HG03571 (cell line): ENCODE measurements around the gene FUCA2.
"Not testable (repeated sequence)": the region's sequence is repeated elsewhere in the genome, so short reads cannot be mapped to it uniquely, and the experiment has no call there.

Experiments used
- ATAC-seq: cut with Tn5 transposase; IDR thresholded peaks from one replicate; pipeline ENCODE4 v1.9.1; 2021; ENCODE audit not compliant: unreplicated experiment

Gene FUCA2

DNA sequence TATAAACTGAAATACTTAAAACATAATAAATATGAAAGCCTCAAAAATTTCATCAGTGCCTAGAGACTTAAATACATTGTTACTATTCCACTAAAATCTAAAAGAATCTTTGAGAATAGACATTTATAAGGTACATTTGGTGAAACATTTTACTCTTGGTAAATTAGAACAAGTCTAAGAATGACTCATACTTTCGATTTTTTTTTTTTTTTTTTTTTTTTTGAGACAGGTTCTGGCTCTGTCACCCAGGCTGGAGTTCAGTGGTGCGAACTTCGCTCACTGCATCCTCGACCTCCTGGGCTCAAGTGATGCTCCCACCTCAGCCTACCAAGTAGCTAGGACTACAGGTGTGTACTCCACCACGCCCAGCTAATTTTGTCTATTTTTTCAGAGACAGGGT lies 6.4 kb downstream of the FUCA2 start:
- no peak for ATAC-seq

DNA sequence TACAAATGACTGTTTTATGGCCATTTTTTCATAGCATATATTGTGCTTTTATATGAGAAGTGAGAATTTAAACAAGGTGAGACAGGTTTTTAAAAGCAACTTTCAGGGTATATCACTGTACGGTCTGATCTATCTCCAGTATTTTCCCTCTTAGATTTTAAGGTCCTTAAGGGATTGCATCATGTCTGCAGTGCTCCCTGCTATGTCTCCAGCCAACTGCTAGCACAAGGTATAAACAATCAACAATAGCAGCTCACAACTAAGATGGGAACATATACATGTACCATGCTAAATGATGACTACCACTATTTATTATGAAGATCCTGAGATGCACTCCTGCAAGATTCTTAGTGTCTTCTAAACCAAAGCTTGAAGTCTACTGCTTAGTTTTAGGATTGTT lies 7.2 kb downstream of the FUCA2 start:
- ATAC-seq, result no peak

DNA sequence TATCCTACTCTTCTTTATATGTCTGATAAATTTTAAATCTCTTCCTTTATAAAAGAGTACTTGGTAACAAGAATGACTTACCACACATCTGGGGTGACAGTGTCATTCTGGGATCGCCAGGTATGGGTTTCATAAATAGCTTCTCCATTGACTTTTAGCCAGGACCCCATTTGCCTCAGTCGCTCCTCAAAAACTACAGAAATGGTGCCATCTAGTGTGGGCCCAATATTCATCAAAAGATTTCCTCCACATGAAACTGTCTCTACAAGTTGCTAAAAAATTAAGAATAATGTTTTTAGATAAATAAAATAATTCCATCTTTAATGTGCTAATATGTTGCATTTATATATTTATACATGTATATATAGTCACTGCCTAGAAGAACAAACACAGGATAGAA lies 9.7 kb downstream of the FUCA2 start:
- ATAC-seq, result no peak

DNA sequence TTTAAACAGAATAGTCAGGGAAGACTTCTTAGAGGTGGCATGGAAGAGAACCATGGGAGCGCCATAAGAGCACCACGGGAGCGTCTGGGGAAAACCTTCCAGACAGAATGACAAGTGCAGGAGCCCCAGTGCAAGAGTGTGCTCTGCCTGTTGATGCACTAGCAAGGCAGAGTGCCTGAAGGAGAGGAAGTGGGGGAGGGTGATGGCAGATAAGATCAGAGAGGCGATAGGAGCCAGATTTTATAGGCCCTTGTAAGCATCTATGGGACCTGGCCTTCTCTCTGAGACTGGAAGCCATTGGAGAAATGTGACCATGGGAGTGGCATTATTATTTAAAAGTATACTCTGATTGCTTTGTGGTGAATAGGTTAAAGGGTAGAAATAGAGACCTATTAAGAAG lies 13.1 kb downstream of the FUCA2 start:
- ATAC-seq, result no peak

DNA sequence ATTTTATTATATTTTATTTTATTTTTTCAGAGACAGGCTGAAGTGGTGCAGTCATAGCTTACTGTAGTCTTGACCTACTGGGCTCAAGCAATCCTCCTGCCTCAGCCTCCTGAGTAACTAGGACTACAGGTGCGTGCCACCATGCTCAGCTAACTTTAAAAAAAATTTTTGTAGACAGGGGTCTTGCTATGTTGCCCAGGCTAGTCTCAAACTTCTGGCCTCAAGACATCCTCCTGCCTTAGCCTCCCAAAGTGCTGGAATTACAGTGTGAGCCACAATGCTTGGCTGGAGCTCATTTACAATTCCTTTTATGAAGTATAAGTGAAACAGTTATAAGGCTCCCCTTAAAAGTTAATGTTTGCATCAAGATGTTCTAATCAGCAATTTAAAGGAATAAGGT lies 14.5 kb downstream of the FUCA2 start:
- no peak for ATAC-seq

DNA sequence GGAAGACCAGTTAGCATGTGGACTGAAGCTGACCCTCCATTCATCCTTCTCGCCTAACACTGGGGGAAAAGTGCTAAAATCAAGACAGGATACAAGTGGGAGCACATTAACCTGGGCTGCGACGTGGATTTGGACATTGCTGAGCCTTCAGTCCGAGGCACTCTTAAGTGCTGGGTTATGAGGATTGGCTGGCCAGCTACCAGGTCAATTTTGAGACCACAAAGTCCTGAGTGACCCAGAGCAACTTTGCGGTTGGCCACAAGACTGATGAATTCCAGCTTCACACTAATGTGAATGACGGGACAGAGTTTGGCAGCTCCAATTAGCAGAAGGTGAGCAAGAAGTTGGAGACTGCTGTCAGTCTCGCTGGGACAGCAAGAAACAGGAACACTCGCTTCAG lies 20.7 kb downstream of the FUCA2 start:
- no peak for ATAC-seq

DNA sequence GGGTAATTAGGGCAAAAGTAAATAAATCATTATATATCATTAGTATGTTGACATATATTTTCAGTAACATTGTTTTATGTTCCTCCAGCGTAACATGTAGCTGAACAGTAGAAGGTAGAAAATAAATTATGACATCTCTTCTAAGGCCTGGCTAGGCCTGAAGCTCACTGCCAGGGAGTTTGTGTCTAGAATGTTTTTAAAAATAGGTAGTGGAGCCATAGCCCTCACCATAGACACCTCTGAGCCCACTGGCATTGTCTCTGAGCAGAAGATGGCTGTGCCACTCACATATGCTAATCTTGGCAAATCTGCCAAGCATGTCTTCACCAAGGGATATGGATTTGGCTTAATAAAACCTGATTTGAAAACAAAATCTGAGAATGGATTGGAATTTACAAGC lies 21.3 kb downstream of the FUCA2 start:
- ATAC-seq, result no peak

DNA sequence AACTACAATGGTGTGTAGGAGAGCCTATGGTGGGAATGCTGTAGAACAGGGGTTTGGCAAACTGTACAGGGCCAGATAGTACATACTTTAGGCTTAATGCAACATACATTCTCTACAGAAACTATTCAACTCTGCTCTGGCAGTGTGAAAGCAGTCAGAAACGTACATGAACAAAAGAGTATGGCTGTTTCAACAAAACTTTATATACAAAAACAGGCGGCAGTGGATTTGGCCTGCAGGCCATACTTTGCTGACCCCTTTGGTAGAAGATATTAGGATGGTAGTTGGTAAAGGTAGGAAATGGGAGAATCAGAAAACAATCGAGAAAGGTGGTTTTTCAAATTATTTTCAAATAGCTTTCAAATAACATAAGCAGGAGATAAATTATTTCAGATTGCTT lies 24.8 kb downstream of the FUCA2 start:
- ATAC-seq, result no peak

DNA sequence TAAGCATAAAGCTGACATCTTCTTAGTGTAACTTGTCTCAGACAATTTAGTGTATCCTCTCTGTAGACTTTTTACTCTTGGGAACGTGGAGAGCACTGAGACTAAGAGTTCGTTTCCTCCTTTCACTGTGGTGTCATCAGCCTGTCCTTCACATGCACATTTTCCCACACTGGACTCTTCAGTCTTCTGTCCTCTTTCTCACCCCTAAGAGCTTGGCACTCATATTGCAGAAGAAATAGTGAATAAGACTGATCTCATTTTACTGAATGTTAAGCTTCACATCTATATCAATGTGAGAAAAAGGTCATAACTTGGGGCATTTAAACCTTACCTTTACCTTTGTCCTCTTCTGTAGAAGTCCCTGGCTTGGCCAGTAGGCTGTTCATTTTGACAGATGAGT lies 25.6 kb downstream of the FUCA2 start:
- no peak for ATAC-seq

DNA sequence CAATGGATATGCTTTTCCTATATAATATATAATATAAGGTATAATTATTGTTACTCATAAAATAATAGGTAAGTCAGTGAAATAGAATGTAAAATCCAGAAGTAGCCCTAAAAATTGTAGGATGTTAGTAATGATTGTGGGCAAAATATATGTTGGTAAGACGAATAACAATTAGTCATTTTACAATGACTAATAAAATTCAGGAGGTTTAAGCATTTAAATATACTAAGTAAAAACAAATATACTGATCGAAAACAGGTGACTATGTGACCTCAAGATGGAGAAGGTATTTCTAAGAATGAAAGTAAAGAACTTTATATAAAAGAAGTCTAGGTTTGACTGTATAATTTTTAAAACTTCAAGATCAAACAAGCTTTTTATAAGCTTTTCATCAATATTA lies 28.9 kb downstream of the FUCA2 start:
- no peak for ATAC-seq

DNA sequence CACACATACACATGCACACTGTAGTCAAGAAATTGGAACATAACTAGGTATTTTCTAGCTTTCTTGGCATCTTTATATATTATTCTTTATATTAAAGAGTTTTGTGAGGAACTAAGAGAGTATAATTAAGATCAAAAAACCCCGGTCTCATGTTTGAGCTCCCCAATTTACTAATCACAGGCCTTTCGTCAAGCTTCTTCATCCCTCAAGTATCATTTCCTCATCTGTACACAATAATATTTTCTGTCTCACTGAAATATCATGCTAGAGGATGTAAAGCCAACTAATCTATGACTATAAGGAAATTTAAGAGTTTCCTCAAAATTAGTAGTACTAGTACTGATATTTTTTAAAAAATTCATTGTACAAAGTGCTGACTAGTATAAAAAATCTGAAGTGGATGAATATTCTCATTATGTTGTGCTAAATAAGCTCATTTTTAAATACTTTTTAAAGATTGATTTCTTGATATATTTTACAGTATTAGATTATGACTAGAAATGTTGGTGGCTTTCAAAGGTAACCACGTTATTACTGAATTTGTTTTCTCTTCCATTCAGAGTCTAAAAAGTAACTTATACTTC lies 32.9 kb downstream of the FUCA2 start:
- ATAC-seq, result no peak

DNA sequence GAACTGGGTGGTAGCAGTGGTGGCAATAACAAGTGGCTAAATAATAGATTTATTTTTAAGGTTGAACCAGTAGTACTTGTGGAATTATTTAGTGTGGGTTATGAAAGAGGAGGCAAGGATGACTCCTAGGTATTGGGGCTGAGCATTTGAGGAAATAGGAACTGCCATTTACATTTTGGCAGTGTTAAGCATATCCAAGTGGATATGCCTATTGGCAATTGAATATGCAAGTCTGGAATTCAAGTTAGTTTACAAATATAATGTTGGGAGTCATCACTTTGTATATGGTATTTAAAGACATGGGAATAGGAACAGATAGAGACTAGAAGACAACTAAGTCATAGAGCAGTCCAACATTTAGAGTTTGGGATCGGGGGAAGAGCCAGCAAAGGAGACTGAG lies 35.0 kb downstream of the FUCA2 start:
- no peak for ATAC-seq

DNA sequence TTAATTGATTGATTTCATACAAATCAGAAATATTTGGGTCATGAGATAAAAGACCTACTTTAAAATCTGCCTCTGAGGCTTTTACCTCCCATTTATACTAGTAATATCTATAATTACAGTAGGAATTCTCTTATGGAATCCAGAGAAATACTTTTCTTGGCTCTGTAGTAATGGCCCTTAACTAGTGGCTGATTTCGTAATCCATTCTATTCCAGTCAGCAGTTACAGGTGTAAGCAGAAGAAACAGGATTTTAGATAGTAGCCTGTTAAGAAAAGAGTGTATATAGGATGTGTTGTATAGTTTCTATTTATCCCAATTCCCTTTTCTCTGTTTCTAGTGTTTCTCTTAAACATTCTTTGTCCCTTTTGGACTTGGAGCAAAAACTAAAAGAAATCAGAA lies 39.7 kb downstream of the FUCA2 start:
- no peak for ATAC-seq

DNA sequence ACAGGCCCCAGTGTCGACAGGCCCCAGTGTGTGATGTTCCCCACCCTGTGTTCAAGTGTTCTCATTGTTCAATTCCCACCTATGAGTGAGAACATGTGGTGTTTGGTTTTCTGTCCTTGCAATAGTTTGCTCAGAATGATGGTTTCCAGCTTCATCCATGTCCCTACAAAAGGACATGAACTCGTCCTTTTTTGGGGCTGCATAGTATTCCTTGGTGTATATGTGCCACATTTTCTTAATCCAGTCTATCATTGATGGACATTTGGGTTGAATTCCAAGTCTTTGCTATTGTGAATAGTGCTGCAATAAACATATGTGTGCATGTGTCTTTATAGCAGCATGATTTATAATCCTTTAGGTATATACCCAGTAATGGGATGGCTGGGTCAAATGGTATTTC lies 42.7 kb downstream of the FUCA2 start:
- not testable (repeated sequence) for ATAC-seq

DNA sequence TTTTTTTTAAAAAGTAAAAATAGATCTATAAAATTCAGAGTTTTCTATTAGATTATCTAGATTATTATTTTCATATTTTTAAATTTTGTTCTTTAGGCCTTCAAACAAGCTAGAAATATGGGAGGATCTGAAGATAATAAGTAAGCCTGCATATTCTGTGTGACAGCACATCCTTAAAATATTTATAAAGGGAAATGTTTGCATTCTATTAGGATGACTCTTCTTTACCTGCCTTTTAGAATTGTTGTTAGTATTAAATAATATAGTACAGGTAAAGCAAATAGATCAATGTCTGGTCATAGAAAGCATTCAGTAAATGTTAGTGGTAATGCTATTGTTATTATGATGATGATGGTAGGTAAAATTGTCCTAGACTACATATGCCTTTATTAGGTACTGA lies 43.5 kb downstream of the FUCA2 start:
- ATAC-seq, result no peak

DNA sequence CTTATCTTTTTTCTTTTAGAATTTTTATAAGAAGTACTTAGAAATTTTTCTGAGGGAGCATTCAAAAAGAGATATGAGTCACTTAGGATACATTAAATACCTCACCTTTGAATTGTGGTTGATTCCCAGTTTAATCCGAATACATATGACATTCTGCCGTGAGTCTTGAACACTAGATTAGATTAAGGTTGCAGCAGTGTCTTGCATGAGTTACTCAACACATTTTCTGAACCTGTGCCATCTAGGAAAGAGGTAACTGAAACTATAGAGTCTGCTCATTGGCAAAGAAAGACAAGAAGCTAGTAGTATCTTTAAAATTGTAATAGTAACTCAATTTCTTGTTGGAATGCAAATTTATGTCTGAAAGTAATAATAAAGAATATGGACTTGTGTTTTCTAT lies 46.0 kb downstream of the FUCA2 start:
- no peak for ATAC-seq

DNA sequence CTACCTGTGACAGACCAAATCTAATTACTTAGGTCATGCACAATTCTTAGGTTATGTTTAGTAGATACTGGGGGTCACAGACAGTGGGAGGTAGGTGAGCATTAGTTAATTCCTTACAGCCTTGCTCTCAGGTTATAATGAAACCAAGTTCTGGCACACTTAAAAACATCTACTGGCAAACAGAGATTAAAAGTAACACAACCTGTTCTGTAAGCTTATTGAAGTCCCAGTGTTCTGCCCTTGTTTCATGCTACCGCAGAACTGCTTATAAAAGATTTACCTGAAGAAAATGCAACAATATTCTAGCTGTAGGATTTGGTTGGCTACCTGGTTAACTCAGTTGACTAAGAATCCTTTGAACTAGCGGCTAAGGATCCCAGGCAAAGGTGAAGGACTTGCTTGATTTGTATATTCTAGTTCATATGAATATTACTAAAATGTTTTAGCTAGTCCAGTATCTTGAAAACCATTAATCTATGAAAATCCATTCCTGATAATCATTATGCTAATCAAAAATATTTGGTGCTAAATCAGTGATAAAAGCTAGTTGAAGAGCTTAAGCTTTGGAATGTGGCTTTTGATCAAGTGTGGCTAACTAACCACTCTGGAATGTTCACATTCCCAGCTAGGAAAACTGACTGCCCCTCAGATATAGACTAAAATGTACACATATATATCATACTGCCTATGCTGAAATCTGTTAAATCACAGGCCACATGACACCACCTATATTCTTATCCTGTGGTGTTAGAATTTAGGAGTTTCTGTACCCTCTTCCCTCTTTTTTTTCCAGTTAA lies 53.8 kb downstream of the FUCA2 start:
- no peak for ATAC-seq

DNA sequence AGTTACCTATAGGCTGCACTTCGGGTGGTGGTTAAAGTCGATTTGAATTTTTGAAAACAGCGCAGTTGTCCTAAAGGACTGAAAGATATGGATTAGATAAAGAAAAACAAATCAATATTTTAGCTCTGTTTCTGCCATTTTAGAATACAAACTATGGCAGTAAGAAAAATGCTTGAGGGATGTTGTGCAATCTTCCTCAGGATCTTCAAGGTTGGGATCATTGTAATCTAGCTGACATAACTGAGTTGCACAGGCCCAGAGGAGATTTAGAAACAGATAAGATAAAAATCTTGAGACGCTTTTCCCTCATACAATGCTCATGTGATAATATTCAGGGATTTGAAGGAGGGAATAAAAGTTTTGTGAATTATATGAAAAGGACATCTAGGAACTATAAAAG lies 60.0 kb downstream of the FUCA2 start:
- ATAC-seq, result no peak

DNA sequence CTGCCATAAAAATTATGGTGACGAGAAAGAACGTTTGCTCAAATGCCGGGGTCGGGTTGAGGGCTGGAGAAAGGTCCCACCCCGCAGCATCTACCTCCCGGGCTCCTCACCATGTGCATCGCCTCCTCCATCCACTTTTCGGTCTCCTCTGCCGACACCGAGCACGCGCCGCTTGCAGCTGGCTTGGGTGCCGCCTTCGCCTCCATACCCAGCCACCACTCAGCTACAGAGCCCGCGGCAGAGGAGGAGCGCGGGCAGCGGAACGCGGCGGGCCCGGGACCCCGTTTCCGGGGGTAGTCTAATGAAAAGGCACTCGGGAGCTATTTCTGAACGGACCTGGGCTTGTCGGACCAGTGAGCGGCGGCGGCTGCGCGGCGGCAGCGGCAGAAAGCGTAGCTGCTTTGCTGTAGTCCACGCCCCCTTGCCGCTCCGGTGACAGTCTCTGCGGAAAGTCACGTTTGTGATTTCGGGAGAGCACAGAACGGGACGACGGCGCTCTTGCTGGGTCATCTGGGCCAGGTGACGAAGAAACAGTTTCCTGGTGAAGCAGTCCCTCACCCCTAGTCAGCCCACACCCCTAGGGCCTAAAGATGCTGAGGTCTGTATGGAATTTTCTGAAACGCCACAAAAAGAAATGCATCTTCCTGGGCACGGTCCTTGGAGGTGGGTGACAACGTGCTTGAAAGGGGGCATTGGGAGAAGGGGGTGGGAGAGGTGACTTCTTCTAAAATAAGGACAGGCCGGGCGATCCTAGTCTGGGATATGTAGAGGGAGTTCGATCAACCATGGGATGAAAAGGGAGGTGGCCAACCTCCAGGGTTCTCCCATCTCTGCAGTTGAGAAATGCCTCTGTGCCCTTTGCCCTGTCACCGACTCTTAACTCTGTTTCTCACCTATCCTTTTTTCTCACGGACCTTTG lies 60.8 kb downstream of the FUCA2 start, which contains the start of the genes ADAT2 and PEX3:
ADAT2 (minus strand) TSS at position 243 of the 919 bp plus-strand sequence; CDS start at position 206, 37 bp downstream.
PEX3 (plus strand) TSS at position 353 of the 919 bp plus-strand sequence; CDS start at position 591, 238 bp downstream.
- peak; percentile 98 for ATAC-seq

DNA sequence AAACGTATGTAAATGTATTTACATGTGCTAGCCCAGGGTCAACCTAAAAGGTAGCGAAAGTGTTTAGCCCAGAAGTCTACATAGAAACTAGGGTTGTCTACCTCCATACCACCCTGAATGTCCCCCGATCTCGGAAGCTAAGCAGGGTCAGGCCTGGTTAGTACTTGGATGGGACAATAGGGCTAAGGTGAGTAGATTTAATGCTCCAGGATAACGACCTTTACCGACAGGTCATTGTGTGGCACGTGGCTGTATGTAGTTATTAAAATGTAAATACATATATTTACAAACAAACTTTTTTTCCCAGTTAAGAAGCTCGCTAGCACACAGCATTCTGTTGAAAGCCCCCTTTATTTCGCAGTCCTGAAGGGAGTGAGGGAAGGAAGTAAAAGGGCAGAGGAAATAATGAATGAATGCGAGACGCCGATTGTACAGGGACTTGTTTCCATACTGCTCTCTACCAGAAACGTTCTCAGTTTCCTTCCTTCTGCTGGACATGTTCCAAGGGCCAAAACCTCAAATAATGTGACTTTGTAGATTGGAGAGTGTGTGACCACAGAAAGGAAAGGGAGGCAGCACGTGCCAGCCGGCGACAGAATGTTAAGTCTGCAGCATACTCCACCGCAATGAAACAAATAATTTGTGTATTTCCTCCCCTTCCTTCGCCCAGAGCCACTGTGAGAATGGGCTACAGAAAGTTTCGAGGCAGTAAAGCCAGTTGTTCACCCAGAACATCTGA lies 61.6 kb downstream of the FUCA2 start:
- ATAC-seq, result no peak
